Measurements from ENCODE around the gene NPEPL1.
"Not testable (repeated sequence)": the region's sequence is repeated elsewhere in the genome, so short reads cannot be mapped to it uniquely, and the experiment has no call there.

Gene NPEPL1

DNA sequence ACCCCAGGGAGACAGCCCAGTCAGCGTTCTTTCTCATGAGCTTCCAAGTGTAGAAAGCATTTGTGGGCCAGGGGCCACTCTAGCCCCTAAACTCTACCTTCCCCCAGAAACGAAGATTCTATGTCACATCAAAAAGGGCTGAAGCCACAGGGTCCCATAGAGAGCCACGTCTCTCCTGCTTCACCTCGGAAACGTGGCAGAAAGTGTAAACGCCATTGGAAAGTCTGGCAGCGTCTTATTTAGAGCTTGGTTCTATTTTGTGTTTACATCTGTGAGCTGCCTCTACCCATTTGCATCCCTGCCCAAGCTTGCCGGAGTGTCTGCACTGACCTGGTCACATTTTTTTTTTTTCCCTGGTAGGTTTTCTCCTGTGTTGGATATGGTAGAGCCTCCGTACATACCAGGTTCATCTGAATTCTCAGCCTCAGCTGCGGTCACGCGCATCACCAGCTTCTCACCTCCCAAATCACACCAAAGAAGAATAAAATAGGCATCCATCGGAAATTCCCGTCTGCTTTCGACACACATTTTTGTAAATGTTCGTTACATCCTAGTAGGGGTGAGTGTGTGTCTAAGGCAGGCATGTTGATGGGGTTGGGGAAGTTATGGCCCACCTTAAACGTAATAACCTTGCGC lies 62.6 kb downstream of the NPEPL1 start:
- no peaks in the 10 kb centered on the region for H3K36me3 Mint-ChIP-seq (ENCODE audit: low read depth)
- H3K27me3 Mint-ChIP-seq (ENCODE audit: low read depth), result peaks cover 47% of the 10 kb centered on the region
- H3K27ac Mint-ChIP-seq, result peak overlapping the region in 1 of 3 experiments; percentile 67
- peaks cover 2% of the 10 kb centered on the region for H3K9me3 Mint-ChIP-seq
- H3K4me3 Mint-ChIP-seq, result no peak overlapping the region
- TF ChIP-seq, protein P1, sequence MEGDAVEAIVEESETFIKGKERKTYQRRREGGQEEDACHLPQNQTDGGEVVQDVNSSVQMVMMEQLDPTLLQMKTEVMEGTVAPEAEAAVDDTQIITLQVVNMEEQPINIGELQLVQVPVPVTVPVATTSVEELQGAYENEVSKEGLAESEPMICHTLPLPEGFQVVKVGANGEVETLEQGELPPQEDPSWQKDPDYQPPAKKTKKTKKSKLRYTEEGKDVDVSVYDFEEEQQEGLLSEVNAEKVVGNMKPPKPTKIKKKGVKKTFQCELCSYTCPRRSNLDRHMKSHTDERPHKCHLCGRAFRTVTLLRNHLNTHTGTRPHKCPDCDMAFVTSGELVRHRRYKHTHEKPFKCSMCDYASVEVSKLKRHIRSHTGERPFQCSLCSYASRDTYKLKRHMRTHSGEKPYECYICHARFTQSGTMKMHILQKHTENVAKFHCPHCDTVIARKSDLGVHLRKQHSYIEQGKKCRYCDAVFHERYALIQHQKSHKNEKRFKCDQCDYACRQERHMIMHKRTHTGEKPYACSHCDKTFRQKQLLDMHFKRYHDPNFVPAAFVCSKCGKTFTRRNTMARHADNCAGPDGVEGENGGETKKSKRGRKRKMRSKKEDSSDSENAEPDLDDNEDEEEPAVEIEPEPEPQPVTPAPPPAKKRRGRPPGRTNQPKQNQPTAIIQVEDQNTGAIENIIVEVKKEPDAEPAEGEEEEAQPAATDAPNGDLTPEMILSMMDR (IDR thresholded peaks at IDR 0.05; ENCODE audit: unreplicated experiment in 3 of 3), result no peak
- peaks cover 14% of the 10 kb centered on the region for H3K4me1 Mint-ChIP-seq

DNA sequence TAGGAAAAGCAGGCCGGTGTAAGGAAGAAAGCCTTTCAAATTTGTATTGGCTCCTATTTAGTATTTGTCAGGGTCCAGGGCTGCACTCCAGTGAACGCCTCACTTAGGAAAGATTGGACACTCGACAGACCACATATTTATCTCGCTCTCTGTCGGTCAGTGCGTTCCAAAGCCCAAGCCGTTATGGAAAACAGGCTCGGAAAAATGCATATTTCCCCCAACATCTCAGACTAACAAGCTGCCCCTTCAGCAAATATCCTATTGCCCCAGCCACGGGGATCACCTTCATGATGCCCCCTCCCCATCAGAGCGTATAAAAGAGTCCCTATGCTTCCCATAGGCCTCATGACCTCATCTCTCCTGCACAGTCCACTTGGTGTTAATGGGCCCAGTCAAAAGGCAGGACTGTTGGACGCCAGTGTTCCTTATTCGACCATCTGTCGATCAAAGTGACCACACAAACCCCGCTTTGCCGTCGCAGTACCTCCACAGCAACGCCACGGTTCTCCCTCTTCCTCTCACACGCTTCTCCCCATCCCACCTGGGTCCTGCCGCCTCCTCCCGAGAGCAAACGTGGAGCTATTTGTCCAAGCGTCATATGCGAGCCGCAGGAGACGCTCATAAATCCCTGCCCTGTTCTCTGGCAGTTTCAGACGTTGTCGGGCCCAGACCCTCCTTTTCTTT lies 63.3 kb downstream of the NPEPL1 start:
- Mint-ChIP-seq H3K27ac (peak overlapping the region in 2 of 3 experiments; percentile 13 to 67), H3K27me3 (ENCODE audit: low read depth) (peaks cover 41% of the 10 kb centered on the region)
- TF ChIP-seq, protein P1 (IDR thresholded peaks at IDR 0.05; ENCODE audit: unreplicated experiment in 3 of 3), result no peak

DNA sequence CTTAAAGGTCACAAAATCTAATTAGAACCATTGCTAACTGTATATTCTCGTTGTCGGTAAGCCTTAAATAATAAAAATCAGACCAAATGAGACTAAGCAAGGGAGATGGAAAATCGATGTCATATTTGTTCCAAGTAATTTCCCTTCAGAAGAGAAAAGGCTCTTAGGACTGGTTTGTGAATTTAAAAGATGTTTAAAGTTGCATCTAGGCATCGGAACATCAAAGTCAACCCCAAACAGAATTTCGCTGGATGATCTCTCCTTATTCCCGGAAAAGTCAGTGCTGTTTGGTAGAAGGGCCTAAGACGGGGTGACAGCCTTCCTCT lies 63.8 kb downstream of the NPEPL1 start:
- Mint-ChIP-seq H3K36me3 (ENCODE audit: low read depth) (no peaks in the 10 kb centered on the region), H3K27me3 (ENCODE audit: low read depth) (peaks cover 36% of the 10 kb centered on the region), H3K9me3 (peaks cover under 1% of the 10 kb centered on the region), H3K4me3 (no peak overlapping the region), H3K27ac (peak overlapping the region in 2 of 3 experiments; percentile 13 to 67), H3K4me1 (peaks cover 14% of the 10 kb centered on the region)
- TF ChIP-seq, protein P1 (IDR thresholded peaks at IDR 0.05; ENCODE audit: unreplicated experiment in 3 of 3), result no peak

More for the DNA sequence above, 63.3 kb downstream of the NPEPL1 start:
- Mint-ChIP-seq H3K4me3 (no peak overlapping the region), H3K4me1 (peaks cover 14% of the 10 kb centered on the region), H3K9me3 (no peaks in the 10 kb centered on the region), H3K36me3 (ENCODE audit: low read depth) (no peaks in the 10 kb centered on the region)

DNA sequence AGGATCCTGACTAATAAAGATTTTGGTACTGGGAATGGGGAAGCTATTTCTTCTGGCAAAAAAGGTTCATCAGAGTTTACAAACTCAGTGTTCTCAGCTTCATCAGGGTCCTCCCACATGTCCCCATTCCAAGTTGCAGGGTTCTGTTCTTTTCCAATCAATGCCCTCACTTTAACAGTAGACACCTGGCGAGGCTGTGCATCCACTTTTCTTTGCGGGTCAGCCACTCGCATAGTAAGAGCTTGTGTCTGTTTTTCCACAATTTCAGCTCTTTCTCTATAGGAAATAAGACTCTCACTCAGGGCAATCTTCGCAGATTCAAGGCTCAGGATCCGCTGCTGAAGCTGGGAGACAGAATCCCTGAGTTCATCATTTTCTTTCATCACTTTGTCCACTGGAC lies 65.0 kb downstream of the NPEPL1 start:
- Mint-ChIP-seq H3K27me3 (ENCODE audit: low read depth) (peaks cover 40% of the 10 kb centered on the region), H3K4me1 (peaks cover 14% of the 10 kb centered on the region)
- H3K27ac Mint-ChIP-seq; H3K36me3 Mint-ChIP-seq (ENCODE audit: low read depth); H3K4me3 Mint-ChIP-seq; H3K9me3 Mint-ChIP-seq: not testable (repeated sequence)

DNA sequence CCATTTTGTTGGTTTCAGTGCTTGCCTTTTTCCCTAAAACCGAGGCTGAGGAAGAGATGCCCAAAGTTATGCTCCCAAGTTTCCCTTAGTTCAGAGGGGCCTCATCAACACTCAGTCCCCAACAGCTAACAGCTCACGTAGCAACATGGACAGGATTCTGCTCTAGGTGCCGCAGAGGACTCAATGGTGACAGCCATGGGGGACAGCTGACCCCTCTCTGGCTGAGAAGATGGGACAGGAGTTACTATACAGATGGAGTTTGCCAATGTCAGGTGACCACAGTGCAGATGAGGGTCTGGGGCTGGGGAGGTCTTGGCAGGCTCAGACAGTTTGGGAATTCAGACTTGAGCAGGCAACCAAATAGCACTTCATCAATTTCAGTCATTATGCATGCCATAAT lies 67.3 kb downstream of the NPEPL1 start:
- Mint-ChIP-seq H3K27me3 (ENCODE audit: low read depth) (peaks cover 32% of the 10 kb centered on the region), H3K4me1 (peaks cover 14% of the 10 kb centered on the region), H3K9me3 (peaks cover 22% of the 10 kb centered on the region), H3K27ac (no peak overlapping the region), H3K4me3 (no peak overlapping the region), H3K36me3 (ENCODE audit: low read depth) (no peaks in the 10 kb centered on the region)
- TF ChIP-seq, protein P1 (IDR thresholded peaks at IDR 0.05; ENCODE audit: unreplicated experiment in 3 of 3), result no peak

DNA sequence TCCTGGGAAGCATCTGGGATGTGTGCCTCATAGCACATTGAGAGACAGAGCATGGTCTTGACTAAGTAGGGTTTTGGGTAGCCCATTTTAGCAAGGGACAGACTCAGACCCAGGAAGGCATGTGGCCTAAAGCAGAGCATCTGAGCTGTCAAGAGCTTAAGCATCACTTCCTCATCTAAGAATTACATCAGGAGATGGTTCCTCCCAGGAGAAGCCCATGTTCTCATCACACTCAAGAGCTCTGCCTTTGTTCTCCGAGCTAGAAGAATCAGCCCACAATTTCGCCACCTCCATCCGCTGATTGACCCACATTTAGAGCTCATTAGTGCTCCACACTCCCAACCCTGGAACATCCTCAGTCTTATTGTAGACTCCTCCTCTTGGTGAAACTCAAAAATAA lies 68.3 kb downstream of the NPEPL1 start:
- Mint-ChIP-seq H3K4me1 (peaks cover 11% of the 10 kb centered on the region), H3K27ac (no peak overlapping the region), H3K27me3 (ENCODE audit: low read depth) (peaks cover 25% of the 10 kb centered on the region), H3K9me3 (peaks cover 22% of the 10 kb centered on the region), H3K36me3 (ENCODE audit: low read depth) (no peaks in the 10 kb centered on the region), H3K4me3 (no peak overlapping the region)
- TF ChIP-seq, protein P1 (IDR thresholded peaks at IDR 0.05; ENCODE audit: unreplicated experiment in 3 of 3), result no peak
